ENCODE data around the gene KRTAP22-1.

Gene KRTAP22-1

DNA sequence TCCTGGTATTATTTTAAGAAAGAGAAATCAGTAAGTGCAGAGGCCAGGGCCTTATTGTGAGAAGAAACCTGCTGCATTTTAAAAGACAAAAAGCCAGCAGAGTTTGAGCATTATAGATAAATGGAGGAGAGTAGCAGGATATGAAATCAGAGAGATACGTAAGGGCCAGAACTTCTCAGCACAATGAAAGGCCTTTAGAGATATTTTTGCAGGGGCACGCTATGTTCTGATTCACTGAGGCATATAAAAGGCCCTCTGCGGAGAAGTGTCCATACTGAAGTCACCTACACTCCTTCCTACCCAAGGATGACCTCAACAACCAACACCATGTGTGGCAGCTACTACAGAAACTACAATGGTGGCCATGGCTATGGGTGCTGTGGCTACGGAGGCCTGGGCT is 8.7 kb upstream of the KRTAP22-1 start, which contains the start of gene KRTAP6-3:
Gene KRTAP6-3, plus strand, starts transcription at position 301 of the 400 bp plus-strand sequence. Its CDS starts 6 bp downstream, at position 307.
- H3K4me1 ChIP-seq (ENCODE audit: control insufficient read depth, insufficient read depth, low read length), result no peaks in the 10 kb centered on the region

GRCh38 chr21:30598802-30599201 is 2.1 kb upstream of the KRTAP22-1 start, which contains the start of gene KRTAP6-2:
KRTAP6-2 (minus strand) TSS chr21:30598902; CDS start chr21:30598874, 28 bp downstream.
- no peak within 1 kb of the TSS for H3K9ac ChIP-seq (ENCODE audit: low read length)
- no peaks in the 10 kb centered on the region for H3K27me3 ChIP-seq (ENCODE audit: control insufficient read depth, insufficient read depth, low read length)
- no peaks in the 10 kb centered on the region for H3K36me3 ChIP-seq (ENCODE audit: control insufficient read depth, insufficient read depth, low read length)
- H3K4me1 ChIP-seq (ENCODE audit: control insufficient read depth, insufficient read depth, low read length), result no peaks in the 10 kb centered on the region
- H3K9me3 ChIP-seq (ENCODE audit: control insufficient read depth, low read length), result no peaks in the 10 kb centered on the region
- H3K4me3 ChIP-seq (ENCODE audit: low read length), result no peak within 1 kb of the TSS

More for the DNA sequence above, 8.7 kb upstream of the KRTAP22-1 start, which contains the start of gene KRTAP6-3:
- no peaks in the 10 kb centered on the region for H3K9me3 ChIP-seq (ENCODE audit: control insufficient read depth, low read length)
- no peak within 1 kb of the TSS for H3K4me3 ChIP-seq (ENCODE audit: low read length)
- no peak within 1 kb of the TSS for H3K9ac ChIP-seq (ENCODE audit: low read length)
- no peaks in the 10 kb centered on the region for H3K27me3 ChIP-seq (ENCODE audit: control insufficient read depth, insufficient read depth, low read length)
- no peaks in the 10 kb centered on the region for H3K36me3 ChIP-seq (ENCODE audit: control insufficient read depth, insufficient read depth, low read length)

DNA sequence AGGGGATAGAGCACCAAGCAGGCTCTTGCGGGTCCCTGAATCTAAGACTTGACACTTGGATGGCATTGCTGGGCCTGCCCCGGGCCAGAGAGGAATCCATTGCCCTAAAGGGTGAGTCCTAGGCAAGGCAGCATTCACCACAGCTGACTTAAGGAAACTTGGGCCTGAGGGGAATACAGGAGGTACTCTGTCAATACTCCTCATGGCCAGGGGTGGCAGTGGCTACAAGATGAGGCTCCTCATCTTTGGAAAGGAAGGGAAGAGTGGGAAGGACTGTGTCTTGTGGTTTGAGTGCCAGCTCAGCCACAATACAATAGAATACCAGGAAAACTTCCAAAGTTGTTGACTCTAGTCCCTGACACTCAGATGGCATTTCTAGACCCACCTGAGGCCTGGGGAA is 5.1 kb downstream of the KRTAP22-1 start:
- H3K9me3 ChIP-seq (ENCODE audit: control insufficient read depth, low read length), result no peaks in the 10 kb centered on the region
- no peaks in the 10 kb centered on the region for H3K27me3 ChIP-seq (ENCODE audit: control insufficient read depth, insufficient read depth, low read length)
- H3K4me1 ChIP-seq (ENCODE audit: control insufficient read depth, insufficient read depth, low read length), result no peaks in the 10 kb centered on the region
- H3K36me3 ChIP-seq (ENCODE audit: control insufficient read depth, insufficient read depth, low read length), result no peaks in the 10 kb centered on the region
- H3K4me3 ChIP-seq (ENCODE audit: low read length), result no peak overlapping the region
- H3K9ac ChIP-seq (ENCODE audit: low read length), result no peak overlapping the region

DNA sequence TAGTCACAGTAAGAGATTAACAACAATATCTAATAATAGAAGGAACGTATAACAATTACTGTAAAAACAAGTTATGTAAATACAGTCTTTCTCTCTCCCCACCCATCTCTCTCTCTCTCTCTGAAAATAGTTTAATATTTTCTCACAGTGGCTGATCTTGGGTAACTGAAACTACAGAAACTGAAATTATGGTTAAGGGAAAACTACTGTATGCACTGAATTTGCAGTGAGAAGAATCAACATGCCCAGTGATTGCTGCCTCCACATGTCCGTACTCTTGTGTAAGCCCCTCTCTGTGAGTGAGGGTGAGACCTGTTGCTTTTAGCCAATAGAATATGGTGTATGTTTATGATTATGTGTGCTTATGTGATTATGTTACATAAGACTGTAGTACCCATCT is 11.2 kb downstream of the KRTAP22-1 start:
- no peaks in the 10 kb centered on the region for H3K27me3 ChIP-seq (ENCODE audit: control insufficient read depth, insufficient read depth, low read length)
- no peaks in the 10 kb centered on the region for H3K4me1 ChIP-seq (ENCODE audit: control insufficient read depth, insufficient read depth, low read length)
- H3K9ac ChIP-seq (ENCODE audit: low read length), result no peak overlapping the region
- H3K36me3 ChIP-seq (ENCODE audit: control insufficient read depth, insufficient read depth, low read length), result no peaks in the 10 kb centered on the region
- no peaks in the 10 kb centered on the region for H3K9me3 ChIP-seq (ENCODE audit: control insufficient read depth, low read length)
- no peak overlapping the region for H3K4me3 ChIP-seq (ENCODE audit: low read length)

DNA sequence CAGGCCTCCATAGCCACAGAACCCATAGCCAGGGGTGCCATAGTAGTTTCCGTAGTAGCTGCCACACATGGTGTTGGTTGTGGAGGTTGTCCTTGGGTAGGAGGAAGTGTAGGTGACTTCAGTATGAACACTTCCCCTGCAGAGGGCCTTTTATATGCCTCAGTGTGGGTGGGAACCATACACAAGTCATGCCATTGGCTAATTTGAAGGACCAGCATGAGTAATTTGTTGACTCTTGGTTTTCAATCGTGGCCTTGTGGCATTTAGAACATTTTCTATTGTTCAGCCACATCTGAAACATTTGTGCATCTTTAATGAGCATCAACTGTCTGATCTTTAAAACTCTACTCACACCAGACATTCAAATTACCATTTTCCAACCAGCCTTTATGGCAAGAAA is 12.9 kb downstream of the KRTAP22-1 start, which contains the start of gene KRTAP6-1:
Gene KRTAP6-1, minus strand, starts transcription at position 95 of the 400 bp plus-strand sequence. Its CDS starts 26 bp downstream, at position 69.
- no peaks in the 10 kb centered on the region for H3K9me3 ChIP-seq (ENCODE audit: control insufficient read depth, low read length)
- no peak within 1 kb of the TSS for H3K9ac ChIP-seq (ENCODE audit: low read length)
- H3K4me3 ChIP-seq (ENCODE audit: low read length), result no peak within 1 kb of the TSS
- no peaks in the 10 kb centered on the region for H3K27me3 ChIP-seq (ENCODE audit: control insufficient read depth, insufficient read depth, low read length)
- H3K4me1 ChIP-seq (ENCODE audit: control insufficient read depth, insufficient read depth, low read length), result no peaks in the 10 kb centered on the region
- H3K36me3 ChIP-seq (ENCODE audit: control insufficient read depth, insufficient read depth, low read length), result no peaks in the 10 kb centered on the region

- Histone ChIP-seq H3K9ac (ENCODE audit: low read length) (no peak overlapping the region), H3K4me1 (ENCODE audit: control insufficient read depth, insufficient read depth, low read length) (no peaks in the 10 kb centered on the region), H3K36me3 (ENCODE audit: control insufficient read depth, insufficient read depth, low read length) (no peaks in the 10 kb centered on the region), H3K4me3 (ENCODE audit: low read length) (no peak overlapping the region), H3K27me3 (ENCODE audit: control insufficient read depth, insufficient read depth, low read length) (no peaks in the 10 kb centered on the region), H3K9me3 (ENCODE audit: control insufficient read depth, low read length) (no peaks in the 10 kb centered on the region)
Observed at GRCh38 chr21:30615199-30615598, 14.3 kb downstream of the KRTAP22-1 start.

DNA sequence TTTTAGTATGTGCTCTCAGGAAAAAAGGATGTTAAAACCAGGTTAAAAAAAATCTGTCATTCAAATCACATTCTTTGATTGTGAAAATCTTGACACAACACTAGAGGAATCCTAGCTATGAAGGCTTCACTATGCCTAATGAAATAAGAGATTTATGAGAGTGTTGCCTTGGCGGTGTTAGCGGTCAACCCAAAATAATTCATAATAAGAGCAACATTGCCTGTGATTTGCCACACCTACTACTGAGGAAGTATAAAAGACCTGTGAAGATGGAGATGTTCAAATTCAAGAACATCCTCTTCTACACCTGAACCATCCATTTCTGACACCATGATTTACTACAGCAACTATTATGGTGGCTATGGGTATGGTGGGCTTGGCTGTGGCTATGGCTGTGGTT is 15.2 kb downstream of the KRTAP22-1 start, which contains the start of gene KRTAP20-1:
Gene KRTAP20-1, plus strand, starts transcription at position 301 of the 400 bp plus-strand sequence. Its CDS starts 30 bp downstream, at position 331.
- Histone ChIP-seq H3K36me3 (ENCODE audit: control insufficient read depth, insufficient read depth, low read length) (no peaks in the 10 kb centered on the region), H3K4me1 (ENCODE audit: control insufficient read depth, insufficient read depth, low read length) (no peaks in the 10 kb centered on the region), H3K27me3 (ENCODE audit: control insufficient read depth, insufficient read depth, low read length) (no peaks in the 10 kb centered on the region), H3K4me3 (ENCODE audit: low read length) (no peak within 1 kb of the TSS), H3K9me3 (ENCODE audit: control insufficient read depth, low read length) (no peaks in the 10 kb centered on the region), H3K9ac (ENCODE audit: low read length) (no peak within 1 kb of the TSS)

DNA sequence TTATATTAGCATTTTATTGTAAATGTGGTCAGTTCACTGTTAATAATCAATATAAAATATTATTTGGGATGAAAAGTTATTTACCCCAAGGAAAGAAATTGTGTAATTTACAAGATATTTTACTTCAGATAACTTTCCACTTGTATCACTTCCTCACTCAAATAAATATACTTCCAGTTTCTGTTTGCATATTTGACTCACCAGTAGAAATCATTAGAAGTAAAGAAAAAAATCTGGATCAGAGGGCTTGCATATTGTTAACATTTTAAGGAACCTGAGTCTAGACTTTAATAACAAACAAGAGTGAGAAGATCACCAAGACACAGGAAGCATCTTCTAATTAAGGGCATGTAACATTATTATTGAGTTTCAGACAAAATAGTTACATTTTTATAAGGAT is 19.2 kb downstream of the KRTAP22-1 start:
- H3K4me3 ChIP-seq (ENCODE audit: low read length), result no peak overlapping the region
- no peaks in the 10 kb centered on the region for H3K27me3 ChIP-seq (ENCODE audit: control insufficient read depth, insufficient read depth, low read length)
- no peaks in the 10 kb centered on the region for H3K36me3 ChIP-seq (ENCODE audit: control insufficient read depth, insufficient read depth, low read length)
- no peaks in the 10 kb centered on the region for H3K9me3 ChIP-seq (ENCODE audit: control insufficient read depth, low read length)
- H3K4me1 ChIP-seq (ENCODE audit: control insufficient read depth, insufficient read depth, low read length), result no peaks in the 10 kb centered on the region
- no peak overlapping the region for H3K9ac ChIP-seq (ENCODE audit: low read length)

DNA sequence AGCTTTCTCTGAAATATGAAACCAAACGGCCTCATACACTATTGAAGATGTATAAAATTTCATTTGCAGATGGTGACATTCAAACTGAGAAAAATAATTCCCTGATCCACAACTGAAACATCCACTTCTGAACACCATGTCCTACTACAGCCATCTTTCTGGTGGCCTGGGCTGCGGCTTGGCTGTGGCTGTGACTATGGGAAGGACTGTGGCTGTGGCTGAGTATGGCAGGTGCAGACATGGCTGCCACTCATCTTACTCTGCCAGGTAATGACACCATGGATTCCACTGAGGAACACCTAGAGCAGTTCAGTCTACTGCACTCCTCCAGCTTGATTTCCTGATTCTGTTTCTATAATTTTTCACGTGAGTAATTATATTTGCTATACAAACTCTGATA is 19.6 kb downstream of the KRTAP22-1 start, which contains the start of gene KRTAP20-4:
Gene KRTAP20-4, plus strand, starts transcription at position 106 of the 400 bp plus-strand sequence.
- H3K27me3 ChIP-seq (ENCODE audit: control insufficient read depth, insufficient read depth, low read length), result no peaks in the 10 kb centered on the region
- H3K4me3 ChIP-seq (ENCODE audit: low read length), result no peak within 1 kb of the TSS
- no peak within 1 kb of the TSS for H3K9ac ChIP-seq (ENCODE audit: low read length)
- H3K4me1 ChIP-seq (ENCODE audit: control insufficient read depth, insufficient read depth, low read length), result no peaks in the 10 kb centered on the region
- no peaks in the 10 kb centered on the region for H3K9me3 ChIP-seq (ENCODE audit: control insufficient read depth, low read length)
- H3K36me3 ChIP-seq (ENCODE audit: control insufficient read depth, insufficient read depth, low read length), result no peaks in the 10 kb centered on the region

GRCh38 chr21:30623362-30623761 is 22.5 kb downstream of the KRTAP22-1 start:
- no peaks in the 10 kb centered on the region for H3K9me3 ChIP-seq (ENCODE audit: control insufficient read depth, low read length)
- no peak overlapping the region for H3K9ac ChIP-seq (ENCODE audit: low read length)
- no peaks in the 10 kb centered on the region for H3K36me3 ChIP-seq (ENCODE audit: control insufficient read depth, insufficient read depth, low read length)
- no peak overlapping the region for H3K4me3 ChIP-seq (ENCODE audit: low read length)
- no peaks in the 10 kb centered on the region for H3K27me3 ChIP-seq (ENCODE audit: control insufficient read depth, insufficient read depth, low read length)
- no peaks in the 10 kb centered on the region for H3K4me1 ChIP-seq (ENCODE audit: control insufficient read depth, insufficient read depth, low read length)

DNA sequence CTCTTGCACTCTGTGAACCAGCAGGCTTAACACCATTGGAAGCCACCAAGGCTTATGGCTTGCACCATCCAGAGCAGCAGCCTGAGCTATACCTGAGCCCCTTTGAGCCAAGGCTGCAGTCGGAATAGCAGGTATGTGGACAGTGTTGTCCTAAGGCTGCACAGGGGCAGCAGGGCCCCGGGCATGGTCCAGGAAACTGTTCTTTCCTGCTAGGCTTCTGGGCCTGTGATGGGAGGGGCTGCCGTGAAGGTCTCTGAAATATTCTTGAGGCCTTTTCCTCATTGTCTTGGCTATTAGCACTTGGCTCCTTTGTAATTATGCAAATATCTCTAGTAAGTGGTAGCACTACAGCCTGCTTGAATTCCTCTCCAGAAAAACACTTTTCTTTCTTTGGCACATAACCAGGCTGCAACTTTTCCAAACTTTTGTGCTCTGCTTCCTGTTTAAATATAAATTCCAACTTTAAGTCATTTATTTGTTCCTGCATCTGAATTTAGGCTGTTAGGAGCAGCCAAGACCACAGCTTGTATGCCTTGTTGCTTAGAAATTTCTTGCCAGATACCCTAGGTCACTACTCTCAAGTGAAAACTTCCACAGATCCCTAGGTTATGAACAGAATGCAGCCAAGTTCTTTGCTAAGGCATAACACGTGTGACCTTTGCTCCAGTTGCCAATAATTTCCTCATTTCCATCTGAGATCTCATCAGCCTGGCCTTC is 24.7 kb downstream of the KRTAP22-1 start:
- Histone ChIP-seq H3K4me3 (ENCODE audit: low read length) (no peak overlapping the region), H3K36me3 (ENCODE audit: control insufficient read depth, insufficient read depth, low read length) (no peaks in the 10 kb centered on the region), H3K4me1 (ENCODE audit: control insufficient read depth, insufficient read depth, low read length) (no peaks in the 10 kb centered on the region), H3K27me3 (ENCODE audit: control insufficient read depth, insufficient read depth, low read length) (no peaks in the 10 kb centered on the region), H3K9me3 (ENCODE audit: control insufficient read depth, low read length) (no peaks in the 10 kb centered on the region), H3K9ac (ENCODE audit: low read length) (no peak overlapping the region)

- no peaks in the 10 kb centered on the region for H3K9me3 ChIP-seq (ENCODE audit: control insufficient read depth, low read length)
Observed at GRCh38 chr21:30628109-30628508, 27.2 kb downstream of the KRTAP22-1 start.

More at GRCh38 chr21:30628109-30628508, 27.2 kb downstream of the KRTAP22-1 start:
- Histone ChIP-seq H3K4me3 (ENCODE audit: low read length) (no peak overlapping the region), H3K27me3 (ENCODE audit: control insufficient read depth, insufficient read depth, low read length) (no peaks in the 10 kb centered on the region), H3K9ac (ENCODE audit: low read length) (no peak overlapping the region), H3K36me3 (ENCODE audit: control insufficient read depth, insufficient read depth, low read length) (no peaks in the 10 kb centered on the region), H3K4me1 (ENCODE audit: control insufficient read depth, insufficient read depth, low read length) (no peaks in the 10 kb centered on the region)

Data from mucosa of stomach (tissue), 1 donor.